GM15510 (cell line): ENCODE data around the gene PANK1.

Experiments
- POLR2A ChIP-seq: IDR thresholded peaks from 3 replicates; pipeline ENCODE4 v1.6.1; 2011; ENCODE audit warnings: borderline replicate concordance; ENCODE audit not compliant: insufficient read length; ENCODE audit errors: extremely low read depth

PANK1 gene

GRCh38 chr10:89547853-89548513, 97.1 kb downstream of the PANK1 start:
- TF ChIP-seq POLR2A = no peak

DNA sequence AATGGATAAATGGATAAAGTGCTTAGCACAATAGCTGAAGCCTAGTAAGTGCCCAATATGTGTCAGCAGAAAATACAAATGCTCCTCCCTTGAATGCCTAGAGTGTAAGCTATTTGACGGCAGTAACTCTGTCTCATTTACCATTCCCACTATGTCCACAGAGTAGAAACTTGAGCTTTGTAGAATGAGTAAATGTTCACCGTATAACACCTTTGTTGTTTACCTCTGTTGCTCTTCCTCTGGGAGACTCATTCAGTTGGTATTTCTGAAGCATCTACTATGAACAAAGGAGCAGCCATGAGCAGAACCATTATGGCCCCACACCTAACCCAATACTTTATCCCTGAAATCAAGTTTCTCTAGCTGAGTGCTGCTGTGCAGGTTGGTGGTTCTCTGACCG, 101.2 kb downstream of the PANK1 start:
- TF ChIP-seq POLR2A = no peak

GRCh38 chr10:89540420-89540949, 104.6 kb downstream of the PANK1 start:
- TF ChIP-seq POLR2A = no peak

DNA sequence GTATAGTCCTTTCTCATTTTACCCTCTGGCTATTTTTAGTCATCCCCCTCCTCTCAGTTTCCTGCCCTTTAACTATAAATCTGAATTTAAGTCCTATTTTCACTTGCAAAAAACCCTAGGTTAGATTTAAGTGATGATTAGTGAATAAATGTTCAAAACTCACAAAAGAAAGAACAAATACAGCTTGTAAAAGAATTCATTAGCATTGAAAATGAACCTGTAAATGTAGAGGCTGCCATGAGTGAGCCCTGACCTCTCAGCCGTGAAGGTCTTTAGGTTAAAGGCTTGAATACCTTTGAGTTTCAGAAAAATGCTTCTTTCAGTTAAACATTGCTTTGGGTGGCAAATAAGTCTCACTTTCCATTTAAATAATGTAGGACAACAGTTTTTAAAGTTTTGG, 107.7 kb downstream of the PANK1 start:
- TF ChIP-seq POLR2A = no peak

DNA sequence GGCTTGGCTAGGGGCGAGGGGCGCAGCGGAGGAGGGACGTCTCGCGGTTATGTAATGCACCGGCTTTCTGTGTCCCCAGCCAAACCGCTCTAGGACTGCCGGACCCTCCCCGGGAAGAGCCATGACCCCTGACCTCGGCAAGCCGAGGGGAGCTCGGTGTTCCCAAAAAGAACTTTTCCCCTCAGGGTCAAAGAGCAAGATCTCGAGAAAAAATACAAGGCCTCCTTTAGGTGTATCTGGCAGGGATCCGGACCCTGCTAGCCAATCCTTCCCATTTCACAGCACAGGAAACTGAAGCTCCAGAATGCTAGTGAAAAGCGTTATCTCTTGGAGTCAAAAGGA, 109.1 kb downstream of the PANK1 start:
- no peak for TF ChIP-seq POLR2A

DNA sequence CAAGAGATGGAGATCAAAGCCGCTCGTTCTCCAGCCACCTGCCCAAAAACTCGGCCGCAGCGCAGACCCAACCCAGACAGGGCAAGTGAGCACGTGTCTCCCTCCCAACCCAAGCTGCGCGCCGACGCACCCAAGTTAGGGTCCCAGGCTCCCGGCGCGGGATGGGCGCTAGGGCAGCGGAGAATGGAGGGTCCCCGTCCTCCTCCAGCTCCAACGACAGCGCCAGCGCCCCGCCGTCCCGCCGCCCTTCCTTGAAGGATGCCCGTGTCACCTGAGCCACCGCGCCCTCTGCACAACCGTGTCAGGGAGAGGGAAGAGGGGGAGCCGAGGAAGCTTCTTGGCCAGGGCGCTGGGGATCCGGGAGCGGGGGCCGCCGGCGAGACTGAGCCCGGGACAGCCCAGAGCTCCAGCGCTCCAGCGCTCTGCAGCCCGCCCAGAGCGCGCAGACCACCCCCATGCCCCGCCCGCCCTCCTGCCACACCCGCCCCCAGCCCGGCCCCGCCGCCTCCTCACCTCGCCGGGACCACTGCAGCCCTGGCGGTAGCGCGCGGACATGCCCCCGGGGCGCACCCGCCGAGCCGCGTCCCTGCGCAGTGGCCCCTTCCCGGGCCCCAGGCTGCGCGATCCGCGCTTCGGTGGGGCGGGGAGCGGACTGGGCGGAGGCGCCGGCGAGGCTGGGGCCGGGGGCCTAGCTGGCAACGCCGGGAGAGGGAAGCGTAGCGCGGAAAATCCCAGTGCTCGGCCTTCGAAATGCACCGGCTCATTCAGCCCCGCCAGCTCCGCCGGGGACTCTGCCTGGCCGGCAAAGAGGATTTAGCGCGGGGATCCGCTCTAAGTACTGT, 109.7 kb downstream of the PANK1 start, which contains the start of gene SLC16A12:
TSS of gene SLC16A12 (minus strand) at position 424 of the 842 bp plus-strand sequence. CDS start 73,016 bp downstream, outside the sequence.
- no peak for TF ChIP-seq POLR2A

- no peak for TF ChIP-seq POLR2A
Measured at GRCh38 chr10:89534826-89535166, 110.2 kb downstream of the PANK1 start.
